Erythroblast (primary cell): ENCODE results near the gene A1CF.

Experiments
- GATA1 ChIP-seq: IDR thresholded peaks from 2 replicates; pipeline ENCODE4 v1.6.1; 2011; ENCODE audit warnings: low read depth, mild to moderate bottlenecking, control low read depth, low read length, moderate library complexity
- POLR2A ChIP-seq: IDR thresholded peaks from 2 replicates; pipeline ENCODE4 v1.6.1; 2011; ENCODE audit warnings: mild to moderate bottlenecking, low read length

DNA sequence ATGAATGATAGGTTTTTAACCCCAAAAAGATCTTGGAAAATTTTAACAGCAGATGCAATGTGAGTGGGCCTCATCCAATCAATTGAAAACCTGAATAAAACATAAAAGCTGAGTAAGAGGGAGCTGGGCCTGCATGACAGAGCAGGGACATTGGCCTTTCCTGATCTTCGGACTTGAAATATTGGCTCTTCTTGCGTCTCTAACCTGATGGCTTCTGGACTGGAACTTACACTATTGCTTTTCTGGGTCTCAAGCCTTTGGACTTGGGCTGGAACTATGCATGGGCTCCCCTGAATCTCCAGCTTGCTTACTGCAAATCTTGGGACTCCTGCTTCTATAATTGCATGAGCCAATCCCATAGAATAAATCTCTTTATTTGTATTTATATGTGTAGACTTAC lies 9.0 kb downstream of the A1CF start:
- no peak for TF ChIP-seq POLR2A
- TF ChIP-seq GATA1, result no peak
